Keratinocyte (primary cell): ENCODE results near the gene TMEM63B. TPM values are rescaled to one million over a fixed set of nuclear protein-coding genes. Genes with fewer than 3 reads are reported as not detected.

Experiments used
- DNase-seq: peaks from one replicate; pipeline ENCODE4 v3.0.0-alpha.2; 2011; ENCODE audit warnings: low read depth, missing footprints, low spot score
- FAIRE-seq: peaks from 2 replicates; lab custom pipeline; 2011; peaks lifted over from hg19 to GRCh38; lab: Jason Lieb, UNC
- H2AFZ ChIP-seq: 2 replicates; pipeline ENCODE4 v1.6.0; 2012; ENCODE audit warnings: low read length, control low read depth, inconsistent platforms; ENCODE audit not compliant: control insufficient read depth
- H3K27ac ChIP-seq: 2 replicates; pipeline ENCODE4 v1.5.1; 2011; ENCODE audit warnings: low read length; ENCODE audit not compliant: control insufficient read depth, insufficient read depth
- H3K27me3 ChIP-seq: 3 replicates; pipeline ENCODE4 v1.6.0; 2011; ENCODE audit warnings: low read length; ENCODE audit not compliant: control insufficient read depth, insufficient read depth; ENCODE audit errors: extremely low read depth
- H3K36me3 ChIP-seq, 2 experiments: 2 replicates in 1 of 2; 3 replicates in 1 of 2; pipeline ENCODE4 v1.5.1; 2011; ENCODE audit warnings: low read length in 2 of 2, mild to moderate bottlenecking in 1 of 2; ENCODE audit not compliant: control insufficient read depth in 2 of 2, insufficient read depth in 2 of 2; ENCODE audit errors: extremely low read depth in 1 of 2
- H3K4me1 ChIP-seq: 3 replicates; pipeline ENCODE4 v1.5.1; 2011; ENCODE audit warnings: low read length; ENCODE audit not compliant: control insufficient read depth, insufficient read depth; ENCODE audit errors: extremely low read depth
- H3K4me2 ChIP-seq: 3 replicates; pipeline ENCODE4 v1.6.0; 2011; ENCODE audit warnings: low read depth, low read length; ENCODE audit not compliant: control insufficient read depth, insufficient read depth; ENCODE audit errors: extremely low read depth
- H3K4me3 ChIP-seq, 3 experiments: fragments of 200-600 bp in 1 of 3; sonication (generic) in 1 of 3; 2 replicates in 2 of 3; 3 replicates in 1 of 3; pipeline ENCODE4 v1.5.1; 2011 to 2016; ENCODE audit warnings: low read length in 3 of 3, mild to moderate bottlenecking in 3 of 3, control low read depth in 2 of 3, inconsistent platforms in 1 of 3, low read depth in 1 of 3, mixed read lengths in 1 of 3, mixed run types in 1 of 3, moderate library complexity in 1 of 3; ENCODE audit not compliant: control insufficient read depth in 2 of 3, insufficient read depth in 2 of 3; ENCODE audit errors: extremely low read depth in 1 of 3
- H3K79me2 ChIP-seq: 2 replicates; pipeline ENCODE4 v1.6.0; 2012; ENCODE audit warnings: low read length; ENCODE audit not compliant: control insufficient read depth, insufficient read depth
- H3K9ac ChIP-seq: 3 replicates; pipeline ENCODE4 v1.6.0; 2011; ENCODE audit warnings: low read length; ENCODE audit not compliant: control insufficient read depth, insufficient read depth; ENCODE audit errors: extremely low read depth
- H3K9me1 ChIP-seq: 3 replicates; pipeline ENCODE4 v1.6.0; 2011; ENCODE audit warnings: low read length; ENCODE audit not compliant: control insufficient read depth, insufficient read depth; ENCODE audit errors: extremely low read depth
- H3K9me3 ChIP-seq: 2 replicates; pipeline ENCODE4 v1.5.1; 2012; ENCODE audit warnings: low read depth, low read length; ENCODE audit not compliant: control insufficient read depth
- H4K20me1 ChIP-seq: 3 replicates; pipeline ENCODE4 v1.6.0; 2011; ENCODE audit warnings: low read length; ENCODE audit not compliant: control insufficient read depth, insufficient read depth; ENCODE audit errors: extremely low read depth
- EZH2 ChIP-seq: IDR thresholded peaks from one replicate; pipeline ENCODE4 v1.6.1; 2012; ENCODE audit warnings: inconsistent platforms, mild to moderate bottlenecking, low read length, moderate library complexity
- dilution Hi-C: fragments of 300-500 bp; cut with MboI; formaldehyde crosslinking; loops from one replicate; pipeline ENCODE4 v1.7.0; 2020; ENCODE audit warnings: low sequenced_read_pairs; ENCODE audit not compliant: extremely low pct_ligation_motif_present
- polyA plus RNA-seq, 5 experiments: library from polyadenylated mRNA; depleted of rRNA in 3 of 5; stranded (reverse) in 3 of 5; stranded (forward) in 1 of 5; unstranded in 1 of 5; fragments of >200 nt; gene quantifications; 1 replicate in 1 of 5; 2 replicates in 3 of 5; 3 replicates in 1 of 5; pipeline versions ENCODE4 v1.2.1 to v1.2.3, GENCODE V29; 2011 to 2012; ENCODE audit warnings: missing spikeins in 2 of 5, low read depth in 1 of 5, low replicate concordance in 1 of 5
- TF ChIP-seq, protein P1 (sequence below), 3 experiments: IDR thresholded peaks in 1 of 3; conservative IDR thresholded peaks in 1 of 3; optimal IDR thresholded peaks in 1 of 3; 2 replicates in 2 of 3; 3 replicates in 1 of 3; pipeline versions ENCODE3 to v1.5.1; 2011; ENCODE audit warnings: low read length in 3 of 3, mild to moderate bottlenecking in 3 of 3, moderate library complexity in 2 of 3, control low read depth in 1 of 3, inconsistent platforms in 1 of 3; ENCODE audit not compliant: insufficient read depth in 2 of 3; ENCODE audit errors: extremely low read depth in 1 of 3

Gene TMEM63B
- polyA plus RNA-seq, 1 donor (not counting 4 experiments of a cell fraction or from before 2014, with no cell fraction given) = 64.8 TPM

DNA sequence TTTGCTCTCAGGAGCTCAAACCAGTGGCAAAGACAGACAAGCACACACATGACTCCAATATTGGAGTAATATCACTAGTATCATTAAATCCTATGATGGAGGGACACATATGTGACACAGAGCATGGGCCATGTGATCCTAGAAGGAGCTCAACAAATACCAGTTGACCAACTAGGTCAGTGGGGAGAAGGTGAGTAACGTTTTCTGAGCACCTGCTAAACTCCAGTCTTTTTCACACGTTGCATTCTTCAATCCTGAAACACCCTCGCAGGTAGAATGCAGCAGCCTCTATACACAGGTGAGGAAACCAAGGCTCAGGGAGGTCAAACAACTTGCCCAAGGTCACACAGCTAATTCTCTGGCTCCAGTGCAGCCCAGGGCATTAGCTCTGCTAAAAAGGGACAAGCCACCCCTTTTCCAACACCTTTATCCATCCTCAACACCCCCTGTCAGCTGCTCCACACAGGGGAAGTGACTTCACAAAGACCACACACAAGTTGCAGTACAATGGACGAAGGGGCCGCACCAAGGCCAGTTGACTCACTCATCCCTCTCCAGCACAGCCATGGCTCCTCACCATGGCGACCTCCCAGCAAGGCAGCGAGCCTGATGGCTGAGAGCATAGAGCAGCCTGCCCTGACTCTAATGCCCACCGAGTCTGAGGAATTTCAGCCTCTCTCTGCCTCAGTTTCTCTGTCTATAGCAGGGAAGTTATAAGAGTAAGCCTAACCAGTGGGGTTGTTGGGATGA lies 35.7 kb downstream of the TMEM63B start:
- no peak overlapping the region for H3K9ac ChIP-seq
- no peak overlapping the region for H3K27ac ChIP-seq
- H4K20me1 ChIP-seq = no peaks in the 10 kb centered on the region
- no peaks in the 10 kb centered on the region for H3K36me3 ChIP-seq
- DNase-seq (no peak), FAIRE-seq (no peak)
- H3K9me3 ChIP-seq = no peaks in the 10 kb centered on the region
- H3K9me1 ChIP-seq = peaks cover 2% of the 10 kb centered on the region
- no peak for TF ChIP-seq EZH2
- TF ChIP-seq, protein P1, sequence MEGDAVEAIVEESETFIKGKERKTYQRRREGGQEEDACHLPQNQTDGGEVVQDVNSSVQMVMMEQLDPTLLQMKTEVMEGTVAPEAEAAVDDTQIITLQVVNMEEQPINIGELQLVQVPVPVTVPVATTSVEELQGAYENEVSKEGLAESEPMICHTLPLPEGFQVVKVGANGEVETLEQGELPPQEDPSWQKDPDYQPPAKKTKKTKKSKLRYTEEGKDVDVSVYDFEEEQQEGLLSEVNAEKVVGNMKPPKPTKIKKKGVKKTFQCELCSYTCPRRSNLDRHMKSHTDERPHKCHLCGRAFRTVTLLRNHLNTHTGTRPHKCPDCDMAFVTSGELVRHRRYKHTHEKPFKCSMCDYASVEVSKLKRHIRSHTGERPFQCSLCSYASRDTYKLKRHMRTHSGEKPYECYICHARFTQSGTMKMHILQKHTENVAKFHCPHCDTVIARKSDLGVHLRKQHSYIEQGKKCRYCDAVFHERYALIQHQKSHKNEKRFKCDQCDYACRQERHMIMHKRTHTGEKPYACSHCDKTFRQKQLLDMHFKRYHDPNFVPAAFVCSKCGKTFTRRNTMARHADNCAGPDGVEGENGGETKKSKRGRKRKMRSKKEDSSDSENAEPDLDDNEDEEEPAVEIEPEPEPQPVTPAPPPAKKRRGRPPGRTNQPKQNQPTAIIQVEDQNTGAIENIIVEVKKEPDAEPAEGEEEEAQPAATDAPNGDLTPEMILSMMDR (optimal IDR thresholded peaks at IDR 0.05 in 1 of 3, IDR thresholded peaks at IDR 0.05 in 1 of 3, conservative IDR thresholded peaks at IDR 0.05 in 1 of 3; ENCODE audit: extremely low read depth in 1 of 3, insufficient read depth in 2 of 3, low read length in 3 of 3) = no peak
- H3K4me1 ChIP-seq = peaks cover 12% of the 10 kb centered on the region
- H3K4me2 ChIP-seq = no peak overlapping the region
- no peak overlapping the region for H2AFZ ChIP-seq
- no peak overlapping the region for H3K4me3 ChIP-seq
- dilution Hi-C loops = no loop called here
- peaks cover 10% of the 10 kb centered on the region for H3K27me3 ChIP-seq
- no peaks in the 10 kb centered on the region for H3K79me2 ChIP-seq

DNA sequence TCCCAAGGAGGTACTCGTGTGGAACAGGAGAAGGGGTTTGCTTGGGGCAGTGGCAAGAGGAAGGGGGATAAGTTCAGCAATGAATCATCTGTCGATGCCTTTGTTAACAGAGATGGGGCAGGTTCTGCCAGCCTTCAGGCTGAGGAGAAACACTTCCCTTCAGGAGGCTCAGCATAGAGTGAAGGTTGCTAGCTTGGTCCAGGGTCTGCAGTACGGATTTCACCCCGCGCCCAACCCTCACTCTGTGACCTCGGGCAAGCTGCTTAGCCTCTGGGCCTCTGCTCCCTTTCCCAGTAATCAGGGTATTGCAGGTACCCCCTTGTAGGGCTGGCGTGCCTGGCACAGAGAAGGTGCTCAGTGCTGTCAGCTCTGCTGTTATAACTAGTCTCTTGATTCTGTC lies 38.8 kb downstream of the TMEM63B start:
- dilution Hi-C loops = no loop called here
- Histone ChIP-seq H3K9me1 (peaks cover 2% of the 10 kb centered on the region), H2AFZ (no peak overlapping the region), H4K20me1 (no peaks in the 10 kb centered on the region), H3K4me2 (no peak overlapping the region), H3K4me1 (peaks cover 21% of the 10 kb centered on the region), H3K36me3 (no peaks in the 10 kb centered on the region), H3K4me3 (no peak overlapping the region), H3K9ac (no peak overlapping the region), H3K27me3 (peaks cover 10% of the 10 kb centered on the region), H3K27ac (no peak overlapping the region), H3K9me3 (no peaks in the 10 kb centered on the region), H3K79me2 (no peaks in the 10 kb centered on the region)
- FAIRE-seq = no peak
- TF ChIP-seq, protein P1 (optimal IDR thresholded peaks at IDR 0.05 in 1 of 3, IDR thresholded peaks at IDR 0.05 in 1 of 3, conservative IDR thresholded peaks at IDR 0.05 in 1 of 3; ENCODE audit: extremely low read depth in 1 of 3, insufficient read depth in 2 of 3, low read length in 3 of 3) = no peak
- no peak for TF ChIP-seq EZH2
- DNase-seq = no peak
